Measurements from ENCODE around the gene MYO5A.

Gene MYO5A

DNA sequence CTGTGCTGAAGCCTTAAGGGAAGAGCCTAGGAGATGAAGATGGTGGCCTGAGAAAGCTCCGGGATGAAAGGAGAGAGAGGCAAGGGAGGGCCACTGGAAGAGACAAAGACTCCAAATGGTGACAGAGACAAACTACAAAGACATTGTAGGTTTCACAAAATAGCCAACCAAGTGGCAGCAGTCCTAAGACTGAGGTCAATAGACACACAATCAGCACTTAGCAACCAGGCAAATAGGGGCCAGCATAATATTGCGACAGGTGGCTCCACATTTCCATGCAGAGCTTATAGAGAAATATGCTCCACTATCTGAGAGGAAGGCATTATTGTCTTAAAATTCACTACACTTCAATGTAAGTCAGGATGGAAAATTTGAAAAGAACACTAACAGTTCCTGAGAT lies 211.0 kb downstream of the MYO5A start:
- TF ChIP-seq, protein P1, sequence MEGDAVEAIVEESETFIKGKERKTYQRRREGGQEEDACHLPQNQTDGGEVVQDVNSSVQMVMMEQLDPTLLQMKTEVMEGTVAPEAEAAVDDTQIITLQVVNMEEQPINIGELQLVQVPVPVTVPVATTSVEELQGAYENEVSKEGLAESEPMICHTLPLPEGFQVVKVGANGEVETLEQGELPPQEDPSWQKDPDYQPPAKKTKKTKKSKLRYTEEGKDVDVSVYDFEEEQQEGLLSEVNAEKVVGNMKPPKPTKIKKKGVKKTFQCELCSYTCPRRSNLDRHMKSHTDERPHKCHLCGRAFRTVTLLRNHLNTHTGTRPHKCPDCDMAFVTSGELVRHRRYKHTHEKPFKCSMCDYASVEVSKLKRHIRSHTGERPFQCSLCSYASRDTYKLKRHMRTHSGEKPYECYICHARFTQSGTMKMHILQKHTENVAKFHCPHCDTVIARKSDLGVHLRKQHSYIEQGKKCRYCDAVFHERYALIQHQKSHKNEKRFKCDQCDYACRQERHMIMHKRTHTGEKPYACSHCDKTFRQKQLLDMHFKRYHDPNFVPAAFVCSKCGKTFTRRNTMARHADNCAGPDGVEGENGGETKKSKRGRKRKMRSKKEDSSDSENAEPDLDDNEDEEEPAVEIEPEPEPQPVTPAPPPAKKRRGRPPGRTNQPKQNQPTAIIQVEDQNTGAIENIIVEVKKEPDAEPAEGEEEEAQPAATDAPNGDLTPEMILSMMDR (IDR thresholded peaks at IDR 0.05; ENCODE audit: insufficient read depth, missing control alignments) = no peak
- no peak for DNase-seq (ENCODE audit: insufficient read length, low spot score)

DNA sequence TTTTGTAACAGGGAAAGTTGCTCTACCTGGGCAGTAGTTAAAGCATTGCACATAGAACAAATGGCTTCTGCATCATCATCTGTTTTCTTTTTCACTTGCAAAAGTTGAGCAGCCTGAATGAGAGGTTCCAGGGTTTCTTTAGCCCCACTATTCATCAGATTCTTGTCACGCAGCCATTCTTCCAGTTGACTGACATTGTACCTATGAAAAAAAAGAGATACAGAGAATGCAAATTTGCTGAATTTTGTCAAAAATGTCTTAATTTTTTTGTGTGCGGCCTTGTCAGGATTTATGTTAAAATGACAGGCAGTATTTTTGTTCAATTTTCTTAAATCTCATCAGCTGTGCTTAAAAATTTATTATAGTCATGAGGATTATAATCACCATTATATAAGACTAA lies 211.7 kb downstream of the MYO5A start:
- FAIRE-seq (no peak), DNase-seq (ENCODE audit: insufficient read length, low spot score) (no peak)
- TF ChIP-seq, protein P1 (IDR thresholded peaks at IDR 0.05; ENCODE audit: insufficient read depth, missing control alignments) = no peak

More for the DNA sequence above, 211.0 kb downstream of the MYO5A start:
- FAIRE-seq = no peak

DNA sequence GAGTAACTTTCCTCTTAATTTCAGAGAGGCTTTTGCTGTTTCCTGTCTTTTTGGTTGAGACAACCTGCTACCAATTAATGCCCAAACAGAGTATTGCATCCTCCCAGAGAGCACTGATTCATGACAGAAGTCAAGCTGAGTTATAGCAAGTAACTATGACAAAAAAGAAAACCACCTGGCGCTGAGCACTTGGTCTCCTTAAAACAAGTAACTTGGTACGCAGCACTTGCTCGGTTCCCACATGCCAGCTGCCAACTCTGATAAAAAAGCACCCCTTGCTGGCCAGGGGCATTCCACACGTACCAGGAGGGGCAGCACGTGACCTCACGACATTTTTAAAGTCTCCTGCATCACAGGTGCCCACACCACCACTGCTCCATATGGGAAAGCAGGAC lies 219.5 kb downstream of the MYO5A start:
- no peak for DNase-seq (ENCODE audit: insufficient read length, low spot score)
- TF ChIP-seq, protein P1 (IDR thresholded peaks at IDR 0.05; ENCODE audit: insufficient read depth, missing control alignments) = no peak
- FAIRE-seq = no peak

DNA sequence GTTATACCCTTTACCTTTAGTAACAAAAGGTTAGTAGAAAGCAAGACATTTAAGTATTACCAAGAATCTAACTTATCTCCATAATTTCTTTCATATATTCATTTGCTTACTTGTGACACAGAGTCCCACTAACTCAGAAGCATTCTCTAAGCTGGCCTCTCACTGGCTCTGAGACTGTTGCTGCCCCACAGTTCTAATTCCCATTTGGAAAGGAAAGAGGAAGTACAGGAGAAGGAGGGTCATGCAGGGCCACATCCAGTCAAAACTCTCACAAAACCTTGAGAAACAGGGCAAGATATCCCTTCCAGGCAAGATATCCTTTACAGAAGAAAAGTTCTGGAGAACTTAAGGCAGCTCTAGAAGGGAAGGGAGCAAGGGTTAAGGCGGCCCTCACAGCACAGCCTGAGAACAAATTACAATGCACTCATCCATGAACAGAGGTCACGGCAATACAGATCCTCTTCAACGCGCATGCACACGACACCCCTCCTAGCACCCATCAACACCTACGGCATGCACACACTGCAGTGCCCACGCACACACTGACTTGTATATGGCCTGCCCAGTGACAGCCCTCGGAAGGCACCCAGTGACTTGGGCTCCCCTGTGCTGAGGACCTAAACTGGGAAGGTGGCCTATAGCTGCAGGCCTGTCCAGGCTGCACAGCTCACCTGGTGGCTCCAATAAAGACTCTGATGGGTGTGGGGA lies 220.1 kb downstream of the MYO5A start:
- no peak for DNase-seq (ENCODE audit: insufficient read length, low spot score)
- FAIRE-seq = no peak
- TF ChIP-seq, protein P1 (IDR thresholded peaks at IDR 0.05; ENCODE audit: insufficient read depth, missing control alignments) = no peak

DNA sequence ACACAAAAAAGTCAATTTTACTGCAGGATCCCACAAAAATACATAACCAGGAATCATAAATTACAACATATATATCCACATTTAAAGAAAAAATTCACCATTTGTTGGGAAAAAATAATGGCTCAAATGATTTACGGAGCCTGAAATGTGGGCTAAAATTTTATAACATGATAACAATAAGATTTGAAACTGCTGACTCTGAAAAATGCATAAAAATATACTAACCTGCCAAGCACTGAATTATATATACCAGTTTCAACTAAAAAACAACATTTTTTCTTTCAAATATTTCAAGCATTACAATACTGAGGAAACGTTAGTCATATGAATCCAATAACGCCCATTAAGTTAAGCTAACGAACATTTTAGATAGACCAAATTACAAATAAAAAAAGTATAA lies 220.8 kb downstream of the MYO5A start:
- FAIRE-seq = no peak
- TF ChIP-seq, protein P1 (IDR thresholded peaks at IDR 0.05; ENCODE audit: insufficient read depth, missing control alignments) = no peak

DNA sequence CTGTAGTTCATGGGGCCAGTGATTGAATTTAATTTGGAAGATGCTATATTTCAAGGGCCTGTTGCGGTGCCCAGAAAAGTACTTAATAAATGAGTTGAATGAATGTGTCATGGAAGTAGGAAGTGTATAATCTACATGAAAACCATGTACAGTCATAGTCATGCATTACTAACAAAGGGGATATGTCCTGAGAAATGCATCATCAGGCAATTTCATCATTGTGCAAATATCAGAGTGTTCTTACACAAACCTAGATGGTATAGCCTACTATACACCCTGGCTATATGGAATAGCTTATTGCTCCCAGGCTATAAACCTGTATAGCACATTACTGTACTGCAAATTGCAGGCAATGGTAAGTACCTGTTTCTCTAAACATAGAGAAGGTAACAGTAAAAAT lies 222.4 kb downstream of the MYO5A start:
- TF ChIP-seq, protein P1 (IDR thresholded peaks at IDR 0.05; ENCODE audit: insufficient read depth, missing control alignments) = no peak
- no peak for DNase-seq (ENCODE audit: insufficient read length, low spot score)
- FAIRE-seq = no peak

More for the DNA sequence above, 220.8 kb downstream of the MYO5A start:
- no peak for DNase-seq (ENCODE audit: insufficient read length, low spot score)

DNA sequence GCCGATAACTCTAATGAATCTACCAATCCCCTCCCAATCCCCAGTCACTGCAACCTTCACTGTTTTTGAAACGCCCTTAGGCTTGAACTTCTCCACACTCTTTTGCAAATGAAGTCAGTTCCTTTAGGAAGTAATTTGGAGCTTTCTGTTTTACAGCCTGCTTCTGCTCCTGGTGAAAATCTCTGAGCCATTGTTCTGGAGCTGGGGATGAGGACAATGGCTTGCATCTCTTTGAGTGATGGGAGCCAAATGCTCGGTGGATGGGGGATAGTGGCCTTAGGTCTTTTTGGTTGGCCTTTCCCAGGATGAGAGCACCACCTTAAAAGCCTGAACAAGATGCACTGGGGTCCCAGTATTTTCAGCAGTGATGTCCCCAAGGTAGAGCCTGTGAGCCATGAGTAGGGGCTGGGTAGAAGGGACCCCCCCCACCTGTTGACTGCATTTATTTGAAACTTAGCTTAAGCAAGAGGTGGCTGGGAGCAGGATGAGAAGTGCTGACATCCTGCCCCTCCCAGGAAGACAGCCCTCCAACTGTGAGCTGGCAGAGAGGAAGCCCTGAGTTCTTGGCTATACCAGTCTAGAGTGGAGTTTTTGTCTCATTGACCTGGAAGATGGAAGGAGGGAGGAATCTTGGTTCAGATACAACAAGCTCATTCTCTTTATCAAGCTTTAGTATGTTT lies 225.4 kb downstream of the MYO5A start:
- FAIRE-seq (no peak), DNase-seq (ENCODE audit: insufficient read length, low spot score) (no peak)
- TF ChIP-seq, protein P1 (IDR thresholded peaks at IDR 0.05; ENCODE audit: insufficient read depth, missing control alignments) = no peak
